Measurements from ENCODE around the gene CD180.

CD180 gene

GRCh38 chr5:67209141-67209771 is 12.7 kb upstream of the CD180 start:
- peak; percentile 75 for DNase-seq

- no peak for DNase-seq
These were observed 11.8 kb upstream of the CD180 start for GRCh38 chr5:67208403-67208802.

- DNase-seq, result peak; percentile 90
These were observed 10.3 kb upstream of the CD180 start for GRCh38 chr5:67206929-67207328.

- DNase-seq, result no peak
These were observed 9.9 kb upstream of the CD180 start for GRCh38 chr5:67206461-67206860.

GRCh38 chr5:67205981-67206380 is 9.4 kb upstream of the CD180 start:
- DNase-seq, result no peak

- DNase-seq, result no peak
These were observed 8.2 kb upstream of the CD180 start for GRCh38 chr5:67204821-67205220.

- no peak for DNase-seq
These were observed 7.1 kb upstream of the CD180 start for GRCh38 chr5:67203701-67204074.

- peak; percentile 33 for DNase-seq
These were observed 6.2 kb upstream of the CD180 start for GRCh38 chr5:67202828-67203227.

- DNase-seq, result no peak
These were observed 5.4 kb upstream of the CD180 start for GRCh38 chr5:67201897-67202549.

- no peak for DNase-seq
These were observed 4.4 kb upstream of the CD180 start for GRCh38 chr5:67200809-67201562.

- DNase-seq, result no peak
These were observed 3.3 kb upstream of the CD180 start for GRCh38 chr5:67199859-67200258.

- no peak for DNase-seq
These were observed 2.3 kb upstream of the CD180 start for GRCh38 chr5:67198917-67199316.

GRCh38 chr5:67197536-67197935 is 937 bp upstream of the CD180 start:
- no peak for DNase-seq

- DNase-seq, result no peak
These were observed 958 bp downstream of the CD180 start for GRCh38 chr5:67195406-67196275.

- DNase-seq, result no peak
These were observed 2.4 kb downstream of the CD180 start for GRCh38 chr5:67194166-67194565.

GRCh38 chr5:67193439-67193807 is 3.2 kb downstream of the CD180 start:
- no peak for DNase-seq

GRCh38 chr5:67192719-67193438 is 3.7 kb downstream of the CD180 start:
- DNase-seq, result no peak

- no peak for DNase-seq
These were observed 5.7 kb downstream of the CD180 start for GRCh38 chr5:67190861-67191260.

- DNase-seq, result no peak
These were observed 6.2 kb downstream of the CD180 start for GRCh38 chr5:67190410-67190809.

GRCh38 chr5:67189931-67190330 is 6.7 kb downstream of the CD180 start:
- no peak for DNase-seq

- DNase-seq, result no peak
These were observed 7.6 kb downstream of the CD180 start for GRCh38 chr5:67189079-67189354.

GRCh38 chr5:67188274-67189078 is 8.1 kb downstream of the CD180 start:
- DNase-seq, result no peak
